AG08395 (cell line): ENCODE results near the gene C3orf22.

Source experiments
- DNase-seq: peaks from one replicate; pipeline ENCODE4 v3.0.0; 2012; ENCODE audit warnings: mixed read lengths, low spot score

The C3orf22 gene

GRCh38 chr3:126556637-126557414 is 1.9 kb downstream of the C3orf22 start:
- DNase-seq = no peak

GRCh38 chr3:126555795-126556636 is 2.7 kb downstream of the C3orf22 start:
- no peak for DNase-seq

- no peak for DNase-seq
These were observed 3.9 kb downstream of the C3orf22 start for GRCh38 chr3:126554560-126555525.

- DNase-seq = no peak
These were observed 5.2 kb downstream of the C3orf22 start for GRCh38 chr3:126553284-126554084.

GRCh38 chr3:126552688-126553283 is 5.9 kb downstream of the C3orf22 start:
- DNase-seq = no peak

- no peak for DNase-seq
These were observed 6.7 kb downstream of the C3orf22 start for GRCh38 chr3:126551839-126552687.

- DNase-seq = no peak
These were observed 7.5 kb downstream of the C3orf22 start for GRCh38 chr3:126551121-126551838.

GRCh38 chr3:126550488-126551051 is 8.2 kb downstream of the C3orf22 start:
- no peak for DNase-seq

- DNase-seq = no peak
These were observed 8.8 kb downstream of the C3orf22 start for GRCh38 chr3:126549861-126550487.

- no peak for DNase-seq
These were observed 9.9 kb downstream of the C3orf22 start for GRCh38 chr3:126548556-126549466.

GRCh38 chr3:126547721-126548120 is 11.0 kb downstream of the C3orf22 start:
- DNase-seq = no peak

GRCh38 chr3:126546549-126547239 is 12.0 kb downstream of the C3orf22 start:
- DNase-seq = no peak

- no peak for DNase-seq
These were observed 12.7 kb downstream of the C3orf22 start for GRCh38 chr3:126546013-126546412.

- no peak for DNase-seq
These were observed 13.2 kb downstream of the C3orf22 start for GRCh38 chr3:126545544-126545943.

- DNase-seq = no peak
These were observed 14.0 kb downstream of the C3orf22 start for GRCh38 chr3:126544596-126545281.

GRCh38 chr3:126543457-126544061 is 15.2 kb downstream of the C3orf22 start:
- no peak for DNase-seq
